Osteoblast (primary cell): ENCODE measurements around the gene RAI1. TPM values are rescaled to one million over a fixed set of nuclear protein-coding genes. Genes with fewer than 3 reads are reported as not detected.

Source experiments
- DNase-seq: peaks from one replicate; pipeline ENCODE4 v3.0.0; 2011; ENCODE audit warnings: low spot score, mixed read lengths; ENCODE audit not compliant: insufficient read length; ENCODE audit errors: missing footprints
- H2AFZ ChIP-seq: 2 replicates; pipeline ENCODE4 v1.6.0; 2011; ENCODE audit warnings: mild to moderate bottlenecking, low read length
- H3K27ac ChIP-seq: 2 replicates; pipeline ENCODE4 v1.5.1; 2011; ENCODE audit warnings: mild to moderate bottlenecking, low read depth, low read length, moderate library complexity
- H3K27me3 ChIP-seq: 2 replicates; pipeline ENCODE4 v1.6.0; 2012; ENCODE audit warnings: mild to moderate bottlenecking, control low read depth, inconsistent platforms, low read length, moderate library complexity; ENCODE audit not compliant: insufficient read depth
- H3K36me3 ChIP-seq: 2 replicates; pipeline ENCODE4 v1.5.1; 2011; ENCODE audit warnings: mild to moderate bottlenecking, low read length, control low read depth, moderate library complexity; ENCODE audit not compliant: insufficient read depth
- H3K4me1 ChIP-seq: 2 replicates; pipeline ENCODE4 v1.5.1; 2011; ENCODE audit warnings: mild to moderate bottlenecking, low read length, control low read depth, moderate library complexity; ENCODE audit not compliant: insufficient read depth
- H3K4me2 ChIP-seq: 2 replicates; pipeline ENCODE4 v1.6.0; 2011; ENCODE audit warnings: mild to moderate bottlenecking, low read length; ENCODE audit not compliant: insufficient read depth
- H3K4me3 ChIP-seq: fragments of 200-600 bp; sonication (generic); 3 replicates; pipeline ENCODE4 v1.5.1; 2012; ENCODE audit warnings: mild to moderate bottlenecking, low read length, inconsistent platforms; ENCODE audit not compliant: insufficient read depth
- H3K79me2 ChIP-seq: 2 replicates; pipeline ENCODE4 v1.6.0; 2012; ENCODE audit warnings: mild to moderate bottlenecking, low read length, control low read depth, inconsistent platforms; ENCODE audit not compliant: insufficient read depth
- H3K9me3 ChIP-seq: 2 replicates; pipeline ENCODE4 v1.5.1; 2011; ENCODE audit warnings: low read depth, low read length, control low read depth
- H4K20me1 ChIP-seq: 2 replicates; pipeline ENCODE4 v1.6.0; 2012; ENCODE audit warnings: mild to moderate bottlenecking, low read length, control low read depth; ENCODE audit not compliant: insufficient read depth
- total RNA-seq: library from RNA; depleted of rRNA; stranded (reverse); fragments of >200 nt; gene quantifications from 2 replicates; pipeline ENCODE4 v1.2.3, GENCODE V29; 2012
- TF ChIP-seq, protein P1 (sequence below): IDR thresholded peaks from 2 replicates; pipeline ENCODE4 v1.5.1; 2011; ENCODE audit warnings: mild to moderate bottlenecking, low read depth, low read length, moderate library complexity; ENCODE audit errors: extremely low read depth

RAI1 gene
- total RNA-seq, 1 donor = 15.6 TPM

DNA sequence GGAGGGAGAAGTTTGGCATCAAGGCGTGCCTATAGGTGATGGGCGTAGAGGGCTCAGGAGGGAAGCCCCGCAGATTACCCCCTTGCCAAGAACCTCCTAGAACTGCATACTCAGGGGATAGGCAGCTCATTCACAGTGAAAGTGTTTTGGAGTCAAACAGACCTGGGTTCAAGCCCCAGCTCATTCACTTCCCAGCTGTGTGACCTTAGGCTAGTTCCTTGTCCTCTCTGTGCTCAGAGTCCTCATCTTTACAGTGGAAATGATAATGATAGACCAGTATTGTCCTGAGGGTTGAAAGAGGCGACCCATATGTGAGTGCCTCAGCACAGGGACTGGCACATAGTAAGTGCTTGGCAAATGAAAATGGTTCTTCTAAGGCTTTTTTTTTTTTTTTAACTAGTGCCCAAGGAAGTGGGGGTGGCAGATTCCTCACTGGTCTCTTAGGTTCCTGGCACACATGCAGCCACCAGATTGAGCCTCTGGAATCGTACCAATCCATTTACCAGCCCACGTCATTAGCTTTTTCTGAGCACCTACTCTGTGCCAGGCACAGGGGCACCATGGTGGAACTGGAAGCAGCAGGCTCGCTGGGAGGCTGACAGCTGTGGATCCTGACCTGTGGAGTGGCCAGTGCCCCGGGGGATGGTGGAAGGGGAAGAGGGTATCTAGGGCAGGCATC, 79.8 kb downstream of the RAI1 start:
- TF ChIP-seq, protein P1, sequence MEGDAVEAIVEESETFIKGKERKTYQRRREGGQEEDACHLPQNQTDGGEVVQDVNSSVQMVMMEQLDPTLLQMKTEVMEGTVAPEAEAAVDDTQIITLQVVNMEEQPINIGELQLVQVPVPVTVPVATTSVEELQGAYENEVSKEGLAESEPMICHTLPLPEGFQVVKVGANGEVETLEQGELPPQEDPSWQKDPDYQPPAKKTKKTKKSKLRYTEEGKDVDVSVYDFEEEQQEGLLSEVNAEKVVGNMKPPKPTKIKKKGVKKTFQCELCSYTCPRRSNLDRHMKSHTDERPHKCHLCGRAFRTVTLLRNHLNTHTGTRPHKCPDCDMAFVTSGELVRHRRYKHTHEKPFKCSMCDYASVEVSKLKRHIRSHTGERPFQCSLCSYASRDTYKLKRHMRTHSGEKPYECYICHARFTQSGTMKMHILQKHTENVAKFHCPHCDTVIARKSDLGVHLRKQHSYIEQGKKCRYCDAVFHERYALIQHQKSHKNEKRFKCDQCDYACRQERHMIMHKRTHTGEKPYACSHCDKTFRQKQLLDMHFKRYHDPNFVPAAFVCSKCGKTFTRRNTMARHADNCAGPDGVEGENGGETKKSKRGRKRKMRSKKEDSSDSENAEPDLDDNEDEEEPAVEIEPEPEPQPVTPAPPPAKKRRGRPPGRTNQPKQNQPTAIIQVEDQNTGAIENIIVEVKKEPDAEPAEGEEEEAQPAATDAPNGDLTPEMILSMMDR = no peak
- Histone ChIP-seq H3K79me2 (peaks cover 80% of the 10 kb centered on the region), H3K4me1 (peaks cover 2% of the 10 kb centered on the region), H3K36me3 (no peaks in the 10 kb centered on the region), H3K4me3 (no peak overlapping the region), H3K4me2 (no peak overlapping the region), H2AFZ (no peak overlapping the region), H3K9me3 (no peaks in the 10 kb centered on the region), H3K27me3 (no peaks in the 10 kb centered on the region), H3K27ac (no peak overlapping the region), H4K20me1 (peaks cover 73% of the 10 kb centered on the region)
- no peak for DNase-seq

DNA sequence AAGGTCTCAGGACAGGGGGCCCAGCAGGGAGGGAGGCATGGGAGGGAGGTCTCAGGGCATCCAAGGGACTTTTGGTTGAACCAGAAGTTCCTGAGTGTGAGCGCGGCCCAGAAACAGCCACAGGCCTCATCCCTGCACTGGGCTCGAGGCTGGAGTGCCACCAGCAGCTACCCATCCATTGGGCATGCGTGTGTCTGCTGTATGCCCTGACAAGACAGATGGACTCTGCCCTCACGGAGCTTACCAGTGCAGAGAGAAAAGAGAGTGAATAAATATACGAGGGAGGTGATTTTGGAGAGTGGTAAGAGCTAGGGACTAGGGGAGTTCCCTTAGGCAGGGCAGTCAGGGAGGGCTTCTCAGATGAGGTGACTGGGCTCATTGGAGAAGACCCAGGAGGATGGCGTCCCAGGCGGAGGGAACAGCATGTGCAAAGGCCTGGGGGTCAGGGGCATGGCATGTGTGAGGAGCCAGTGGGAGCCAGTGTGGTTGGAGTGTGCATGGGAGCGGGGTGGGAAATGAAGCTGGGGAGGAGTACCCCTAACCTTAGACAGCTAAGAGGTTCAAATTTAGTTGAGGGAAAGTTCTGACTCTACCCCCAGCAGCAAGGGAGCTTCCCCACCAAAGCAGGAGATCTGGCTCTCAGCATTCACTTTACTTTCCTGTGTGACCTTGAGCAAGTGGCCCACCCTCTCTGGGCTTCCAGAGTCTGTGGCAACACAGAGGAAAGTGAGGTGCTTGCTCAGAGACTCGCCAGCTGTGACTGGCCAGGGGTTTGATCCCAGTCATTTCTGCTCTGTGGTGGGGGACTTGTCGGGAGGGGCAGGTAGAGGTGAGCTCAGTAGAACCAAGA, 80.9 kb downstream of the RAI1 start:
- DNase-seq = no peak
- H3K4me1 ChIP-seq = peaks cover 2% of the 10 kb centered on the region
- H3K36me3 ChIP-seq = no peaks in the 10 kb centered on the region
- peaks cover 75% of the 10 kb centered on the region for H4K20me1 ChIP-seq
- no peak overlapping the region for H3K4me3 ChIP-seq
- no peak overlapping the region for H3K4me2 ChIP-seq
- H3K79me2 ChIP-seq = peaks cover 81% of the 10 kb centered on the region
- H3K27me3 ChIP-seq = no peaks in the 10 kb centered on the region
- H3K9me3 ChIP-seq = no peaks in the 10 kb centered on the region
- no peak overlapping the region for H2AFZ ChIP-seq
- TF ChIP-seq, protein P1 = no peak
- no peak overlapping the region for H3K27ac ChIP-seq

DNA sequence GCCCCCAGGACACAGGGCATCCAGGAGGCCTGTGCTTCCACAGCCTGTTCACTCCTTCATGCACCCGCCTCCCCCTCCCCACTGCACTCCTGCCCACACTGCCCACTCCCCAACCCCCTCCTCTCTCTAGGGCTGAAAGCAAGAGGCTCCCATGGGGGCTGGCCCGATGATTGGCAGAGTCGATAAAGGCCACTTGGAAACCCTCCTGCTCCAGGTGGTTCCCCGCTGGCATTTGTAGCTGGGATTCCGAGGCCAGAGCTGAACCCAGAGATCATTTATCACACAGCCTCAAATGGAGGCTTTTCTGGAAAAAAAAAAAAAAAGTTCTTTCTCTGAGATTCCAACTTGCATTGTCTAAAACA, 81.5 kb downstream of the RAI1 start:
- H3K27ac ChIP-seq = no peak overlapping the region
- peaks cover 74% of the 10 kb centered on the region for H4K20me1 ChIP-seq
- no peaks in the 10 kb centered on the region for H3K9me3 ChIP-seq
- H3K4me3 ChIP-seq = no peak overlapping the region
- H3K4me2 ChIP-seq = no peak overlapping the region
- TF ChIP-seq, protein P1 = no peak
- H2AFZ ChIP-seq = no peak overlapping the region
- H3K4me1 ChIP-seq = peaks cover 2% of the 10 kb centered on the region
- no peaks in the 10 kb centered on the region for H3K27me3 ChIP-seq
- peaks cover 81% of the 10 kb centered on the region for H3K79me2 ChIP-seq
- no peak for DNase-seq
- H3K36me3 ChIP-seq = no peaks in the 10 kb centered on the region

DNA sequence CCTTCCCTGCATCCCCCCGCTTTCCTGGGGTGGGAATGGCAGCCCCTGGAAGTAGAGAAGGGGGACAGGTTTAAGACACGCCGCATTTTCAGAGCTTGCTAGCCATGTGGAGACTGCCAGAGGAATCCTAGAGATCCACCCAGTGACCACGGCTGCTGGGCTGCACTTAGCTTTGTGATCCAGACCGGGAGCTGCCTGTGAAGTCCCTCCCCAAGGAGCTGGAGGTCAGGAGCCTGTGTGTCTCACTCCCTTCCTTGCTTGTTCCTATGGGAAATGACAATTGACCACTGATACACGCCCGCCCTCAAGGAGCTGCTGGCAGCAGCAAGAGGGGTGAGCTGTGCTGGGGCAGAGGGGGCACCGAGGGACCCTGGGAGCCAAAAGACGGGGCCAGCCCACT, 81.9 kb downstream of the RAI1 start:
- peaks cover 82% of the 10 kb centered on the region for H3K79me2 ChIP-seq
- peaks cover 2% of the 10 kb centered on the region for H3K4me1 ChIP-seq
- no peaks in the 10 kb centered on the region for H3K9me3 ChIP-seq
- H3K27me3 ChIP-seq = no peaks in the 10 kb centered on the region
- no peaks in the 10 kb centered on the region for H3K36me3 ChIP-seq
- H3K4me2 ChIP-seq = no peak overlapping the region
- H3K4me3 ChIP-seq = no peak overlapping the region
- H2AFZ ChIP-seq = no peak overlapping the region
- peak; percentile 93 for DNase-seq
- TF ChIP-seq, protein P1 = no peak
- H4K20me1 ChIP-seq = peaks cover 76% of the 10 kb centered on the region
- no peak overlapping the region for H3K27ac ChIP-seq
